ENCODE data around the gene TESMIN. TPM values are rescaled to one million over a fixed set of nuclear protein-coding genes. Genes with fewer than 3 reads are reported as not detected.

Gene TESMIN
- total RNA-seq, 1 experiment from 2014 or later, result 45.2 TPM

DNA sequence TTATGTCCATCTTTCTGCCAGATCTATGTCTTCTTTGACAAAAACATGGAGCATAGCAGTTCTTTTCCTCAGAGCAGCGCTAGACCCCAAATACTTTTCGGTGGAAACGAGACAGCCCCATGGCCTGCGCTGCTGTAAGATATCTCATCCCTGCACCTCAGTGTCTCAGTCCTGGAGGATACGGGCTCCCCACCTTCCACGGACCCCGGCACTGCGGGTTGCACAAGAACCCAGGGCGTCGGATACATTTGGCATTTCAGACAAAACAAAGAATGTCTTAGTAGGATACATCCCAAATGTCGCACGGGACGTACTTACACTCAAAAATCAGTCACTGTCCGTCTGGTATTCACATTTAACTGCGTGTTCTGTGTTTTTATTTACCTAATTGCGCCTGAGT, 76.9 kb downstream of the TESMIN start:
- no peak overlapping the region for H3K4me3 Mint-ChIP-seq
- Histone ChIP-seq H3K9ac (ENCODE audit: extremely low read depth, insufficient read length, low read length) (no peak overlapping the region), H2BK15ac (ENCODE audit: low read depth, low read length) (no peak overlapping the region), H3T11ph (ENCODE audit: low read length) (no peak overlapping the region), H4K5ac (ENCODE audit: insufficient read length, low read depth, low read length) (no peak overlapping the region), H4K8ac (replicated peaks; ENCODE audit: insufficient read length, low read depth, low read length) (no peak overlapping the region), H3K79me2 (ENCODE audit: insufficient read depth, low read length) (no peaks in the 10 kb centered on the region), H3K27me3 (ENCODE audit: insufficient read depth, low read length) (no peaks in the 10 kb centered on the region), H4K20me1 (ENCODE audit: control insufficient read depth, insufficient read depth, insufficient read length) (no peaks in the 10 kb centered on the region), H3K18ac (ENCODE audit: insufficient read length, low read depth, low read length) (no peak overlapping the region), H3K14ac (ENCODE audit: insufficient read depth, low read length) (no peak overlapping the region), H3K23ac (ENCODE audit: insufficient read length, low read depth, low read length) (no peak overlapping the region), H3K9me3 (ENCODE audit: control insufficient read depth, low read depth, low read length) (no peaks in the 10 kb centered on the region), H4K91ac (ENCODE audit: insufficient read length, low read depth, low read length) (no peak overlapping the region), H3K56ac (ENCODE audit: insufficient read length, low read depth, low read length) (no peak overlapping the region), H2BK12ac (ENCODE audit: insufficient read length, low read depth, low read length) (no peak overlapping the region), H3K27ac (ENCODE audit: insufficient read length, low read depth, low read length) (no peak overlapping the region), H2BK20ac (ENCODE audit: low read depth, low read length, poor library complexity, severe bottlenecking) (no peak overlapping the region), H3K23me2 (ENCODE audit: insufficient read length, low read depth, low read length, poor library complexity, severe bottlenecking) (no peaks in the 10 kb centered on the region), H2BK120ac (ENCODE audit: low read depth, low read length, poor library complexity, severe bottlenecking) (no peak overlapping the region), H3K4me1 (ENCODE audit: insufficient read depth, low read length) (no peaks in the 10 kb centered on the region), H2AK5ac (ENCODE audit: insufficient read length, low read length) (no peak overlapping the region), H3K4ac (ENCODE audit: low read depth, low read length) (no peak overlapping the region), H3K4me2 (ENCODE audit: insufficient read depth, insufficient read length, low read length) (no peak overlapping the region), H2AFZ (ENCODE audit: low read length) (no peak overlapping the region), H2BK5ac (ENCODE audit: insufficient read length, low read length) (no peak overlapping the region), H3K79me1 (ENCODE audit: insufficient read depth, low read depth, low read length, poor library complexity, severe bottlenecking) (no peaks in the 10 kb centered on the region)
- H3K27ac Mint-ChIP-seq, result peak overlapping the region in 1 of 3 experiments; percentile 44; a peak in 1 of 7 replicates
- DNase-seq, result no peak
- H3K27me3 Mint-ChIP-seq (ENCODE audit: low read depth), result peaks cover 4% of the 10 kb centered on the region
- H3K36me3 Mint-ChIP-seq (ENCODE audit: insufficient read depth in 1 of 3, low read depth in 3 of 3), result no peaks in the 10 kb centered on the region
- no CpG with 5 or more reads among the region's 16 CpGs for WGBS (ENCODE audit: extremely low coverage, insufficient read length, low lambda C conversion rate)
- no peaks in the 10 kb centered on the region for H3K9me3 Mint-ChIP-seq
- H3K4me1 Mint-ChIP-seq, result peaks cover 20 to 22% of the 10 kb centered on the region in 2 experiments
- no peak for TF ChIP-seq CTCF (conservative IDR thresholded peaks at IDR 0.05)
